PFSK-1 (cell line): Measurements from ENCODE around the gene KDM3B.

ENCODE experiments used
- POLR2AphosphoS5 ChIP-seq: IDR thresholded peaks from 2 replicates; pipeline ENCODE4 v1.6.1; 2012; ENCODE audit warnings: low read depth, mild to moderate bottlenecking, control low read depth, low read length, moderate library complexity
- SIN3A ChIP-seq: IDR thresholded peaks from 2 replicates; pipeline ENCODE4 v1.6.1; 2012; ENCODE audit warnings: mild to moderate bottlenecking, low read length, moderate library complexity, borderline replicate concordance; ENCODE audit not compliant: insufficient read depth
- TAF1 ChIP-seq: IDR thresholded peaks from 2 replicates; pipeline ENCODE4 v1.6.1; 2012; ENCODE audit warnings: low read length, control low read depth, borderline replicate concordance; ENCODE audit not compliant: insufficient read depth
- TF ChIP-seq, protein P1 (sequence below), 2 experiments: IDR thresholded peaks; 2 replicates each; pipeline versions ENCODE4 v1.6.1 to v1.8.0; 2011 to 2012; ENCODE audit warnings: low read depth in 2 of 2, low read length in 2 of 2, control low read depth in 1 of 2, inconsistent platforms in 1 of 2, mild to moderate bottlenecking in 1 of 2, moderate library complexity in 1 of 2; ENCODE audit not compliant: insufficient read depth in 1 of 2

GRCh38 chr5:138349852-138350562, 2.5 kb upstream of the KDM3B start:
- TF ChIP-seq TAF1 = no peak
- TF ChIP-seq POLR2AphosphoS5 = no peak
- TF ChIP-seq SIN3A = no peak
- TF ChIP-seq, protein P1, sequence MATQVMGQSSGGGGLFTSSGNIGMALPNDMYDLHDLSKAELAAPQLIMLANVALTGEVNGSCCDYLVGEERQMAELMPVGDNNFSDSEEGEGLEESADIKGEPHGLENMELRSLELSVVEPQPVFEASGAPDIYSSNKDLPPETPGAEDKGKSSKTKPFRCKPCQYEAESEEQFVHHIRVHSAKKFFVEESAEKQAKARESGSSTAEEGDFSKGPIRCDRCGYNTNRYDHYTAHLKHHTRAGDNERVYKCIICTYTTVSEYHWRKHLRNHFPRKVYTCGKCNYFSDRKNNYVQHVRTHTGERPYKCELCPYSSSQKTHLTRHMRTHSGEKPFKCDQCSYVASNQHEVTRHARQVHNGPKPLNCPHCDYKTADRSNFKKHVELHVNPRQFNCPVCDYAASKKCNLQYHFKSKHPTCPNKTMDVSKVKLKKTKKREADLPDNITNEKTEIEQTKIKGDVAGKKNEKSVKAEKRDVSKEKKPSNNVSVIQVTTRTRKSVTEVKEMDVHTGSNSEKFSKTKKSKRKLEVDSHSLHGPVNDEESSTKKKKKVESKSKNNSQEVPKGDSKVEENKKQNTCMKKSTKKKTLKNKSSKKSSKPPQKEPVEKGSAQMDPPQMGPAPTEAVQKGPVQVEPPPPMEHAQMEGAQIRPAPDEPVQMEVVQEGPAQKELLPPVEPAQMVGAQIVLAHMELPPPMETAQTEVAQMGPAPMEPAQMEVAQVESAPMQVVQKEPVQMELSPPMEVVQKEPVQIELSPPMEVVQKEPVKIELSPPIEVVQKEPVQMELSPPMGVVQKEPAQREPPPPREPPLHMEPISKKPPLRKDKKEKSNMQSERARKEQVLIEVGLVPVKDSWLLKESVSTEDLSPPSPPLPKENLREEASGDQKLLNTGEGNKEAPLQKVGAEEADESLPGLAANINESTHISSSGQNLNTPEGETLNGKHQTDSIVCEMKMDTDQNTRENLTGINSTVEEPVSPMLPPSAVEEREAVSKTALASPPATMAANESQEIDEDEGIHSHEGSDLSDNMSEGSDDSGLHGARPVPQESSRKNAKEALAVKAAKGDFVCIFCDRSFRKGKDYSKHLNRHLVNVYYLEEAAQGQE (IDR thresholded peaks at IDR 0.05; ENCODE audit: insufficient read depth in 1 of 2, low read depth in 2 of 2, low read length in 2 of 2) = no peak
